Stimulated activated naive CD8-positive, alpha-beta T cell treated with anti-CD3 and anti-CD28 coated beads, Interleukin-15, Interleukin-2, amounts not matched to agents 100 ng/mL and 50 ng/mL, for 24 hours (primary cell): ENCODE measurements around the gene HIC1.
A peak's percentile ranks its signal among the peaks of the same experiment; 100 is the strongest.

Experiments used
- H3K27ac Mint-ChIP-seq: one replicate; pipeline ENCODE4 v1.8.0; 2021; ENCODE audit warnings: mild to moderate bottlenecking, mixed read lengths
- H3K27me3 Mint-ChIP-seq: one replicate; pipeline ENCODE4 v1.8.0; 2021; ENCODE audit warnings: mixed read lengths
- H3K36me3 Mint-ChIP-seq: one replicate; pipeline ENCODE4 v1.8.0; 2021; ENCODE audit warnings: low read depth, mixed read lengths
- H3K4me1 Mint-ChIP-seq: one replicate; pipeline ENCODE4 v1.8.0; 2021; ENCODE audit warnings: low read depth, mixed read lengths
- H3K4me3 Mint-ChIP-seq: one replicate; pipeline ENCODE4 v1.8.0; 2021; ENCODE audit warnings: mild to moderate bottlenecking, mixed read lengths
- H3K9me3 Mint-ChIP-seq: one replicate; pipeline ENCODE4 v1.8.0; 2021; ENCODE audit warnings: mixed read lengths

Gene HIC1

GRCh38 chr17:2084766-2085647 is 30.1 kb downstream of the HIC1 start:
- no peaks in the 10 kb centered on the region for H3K27me3 Mint-ChIP-seq
- peaks cover 51% of the 10 kb centered on the region for H3K4me1 Mint-ChIP-seq
- H3K36me3 Mint-ChIP-seq = peaks cover 46% of the 10 kb centered on the region
- no peaks in the 10 kb centered on the region for H3K9me3 Mint-ChIP-seq
- no peak overlapping the region for H3K4me3 Mint-ChIP-seq
- no peak overlapping the region for H3K27ac Mint-ChIP-seq

DNA sequence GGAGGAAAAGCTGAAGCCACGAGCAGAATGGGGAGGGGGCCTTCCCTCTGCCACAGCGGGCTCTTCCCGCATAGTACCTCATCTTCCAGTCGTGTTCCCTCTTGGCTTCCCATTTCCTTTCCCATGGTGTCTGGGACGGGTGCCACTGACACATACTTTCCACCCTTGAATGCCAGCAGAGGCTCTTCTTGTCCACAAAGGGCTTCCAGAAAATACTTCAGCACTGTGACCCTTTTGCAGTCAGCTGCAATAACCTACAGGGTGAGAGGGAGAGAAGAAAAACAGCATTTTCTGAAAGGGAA is 30.7 kb downstream of the HIC1 start:
- H3K36me3 Mint-ChIP-seq = peaks cover 42% of the 10 kb centered on the region
- H3K4me1 Mint-ChIP-seq = peaks cover 57% of the 10 kb centered on the region
- no peak overlapping the region for H3K27ac Mint-ChIP-seq
- H3K9me3 Mint-ChIP-seq = no peaks in the 10 kb centered on the region
- H3K4me3 Mint-ChIP-seq = no peak overlapping the region
- no peaks in the 10 kb centered on the region for H3K27me3 Mint-ChIP-seq

DNA sequence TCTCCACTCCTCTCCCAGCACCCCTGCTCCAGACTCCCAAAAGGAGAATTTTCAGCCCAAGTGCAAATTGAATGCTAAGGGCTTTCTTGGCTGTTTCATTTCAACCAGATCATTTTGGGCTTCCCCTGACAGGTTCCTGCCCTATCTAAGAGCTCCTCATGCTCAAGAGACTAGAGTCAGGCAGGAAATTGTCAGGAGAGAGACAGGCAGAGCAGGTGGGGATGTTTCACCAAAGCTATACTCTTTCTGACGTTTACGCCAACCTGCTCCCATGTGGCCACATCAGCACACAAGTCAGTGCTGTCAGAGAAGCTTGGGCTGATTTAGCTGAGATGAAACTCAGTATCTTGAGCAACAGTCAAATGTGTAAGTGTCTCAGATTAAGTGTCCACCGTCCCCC is 31.4 kb downstream of the HIC1 start:
- Mint-ChIP-seq H3K4me3 (no peak overlapping the region), H3K27me3 (no peaks in the 10 kb centered on the region), H3K9me3 (no peaks in the 10 kb centered on the region), H3K4me1 (peaks cover 64% of the 10 kb centered on the region), H3K27ac (no peak overlapping the region), H3K36me3 (peaks cover 42% of the 10 kb centered on the region)

- Mint-ChIP-seq H3K27me3 (no peaks in the 10 kb centered on the region), H3K36me3 (peaks cover 40% of the 10 kb centered on the region), H3K4me1 (peaks cover 65% of the 10 kb centered on the region), H3K4me3 (peak overlapping the region; percentile 71), H3K27ac (peak overlapping the region; percentile 82), H3K9me3 (no peaks in the 10 kb centered on the region)
Measured at GRCh38 chr17:2087597-2088211, 32.8 kb downstream of the HIC1 start.

DNA sequence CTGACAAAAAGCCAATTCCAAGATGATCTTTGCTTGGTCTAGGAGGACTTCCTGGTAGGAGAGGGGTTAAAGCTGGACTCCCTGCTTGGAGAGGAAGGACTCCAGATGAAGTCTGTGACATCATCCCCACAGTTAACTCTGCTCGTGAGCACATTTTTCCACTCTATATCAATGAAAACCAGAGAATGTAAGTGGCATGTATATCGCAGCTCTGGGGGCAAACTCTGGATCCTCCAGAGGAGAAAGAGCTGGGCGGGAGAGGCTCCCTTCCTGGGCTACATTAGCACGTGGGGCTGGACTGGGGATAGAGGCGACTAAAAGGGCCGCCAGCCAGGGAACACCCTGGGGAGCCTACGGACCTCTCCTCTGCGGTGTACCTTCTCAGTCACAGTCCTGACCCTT is 34.1 kb downstream of the HIC1 start:
- Mint-ChIP-seq H3K36me3 (peaks cover 32% of the 10 kb centered on the region), H3K9me3 (no peaks in the 10 kb centered on the region), H3K27ac (peak overlapping the region; percentile 92), H3K4me1 (peaks cover 65% of the 10 kb centered on the region), H3K27me3 (no peaks in the 10 kb centered on the region), H3K4me3 (peak overlapping the region; percentile 83)

DNA sequence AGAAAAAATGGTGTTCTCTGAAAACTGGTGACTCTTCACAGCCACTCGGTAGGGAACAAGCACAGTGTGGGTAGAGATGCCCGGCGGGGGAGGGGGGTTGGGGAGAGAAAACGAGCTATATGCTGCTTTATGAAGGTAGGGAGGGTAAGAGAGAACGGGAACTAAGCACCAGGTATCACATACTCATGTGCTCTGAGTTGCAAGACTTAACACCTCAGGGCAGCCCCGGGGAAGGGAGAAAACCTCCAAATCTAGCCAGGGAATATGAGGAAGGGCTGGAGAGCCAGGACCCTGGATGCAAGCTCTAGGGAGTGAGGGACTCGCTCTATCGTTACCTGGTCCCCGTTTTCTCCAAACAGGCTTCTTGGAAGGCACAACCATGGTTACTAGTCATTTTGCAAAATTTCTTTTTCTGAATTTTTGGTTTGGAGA is 35.3 kb downstream of the HIC1 start:
- Mint-ChIP-seq H3K9me3 (no peaks in the 10 kb centered on the region), H3K27ac (peak overlapping the region; percentile 92), H3K27me3 (no peaks in the 10 kb centered on the region), H3K36me3 (peaks cover 23% of the 10 kb centered on the region), H3K4me3 (peak overlapping the region; percentile 83), H3K4me1 (peaks cover 65% of the 10 kb centered on the region)

DNA sequence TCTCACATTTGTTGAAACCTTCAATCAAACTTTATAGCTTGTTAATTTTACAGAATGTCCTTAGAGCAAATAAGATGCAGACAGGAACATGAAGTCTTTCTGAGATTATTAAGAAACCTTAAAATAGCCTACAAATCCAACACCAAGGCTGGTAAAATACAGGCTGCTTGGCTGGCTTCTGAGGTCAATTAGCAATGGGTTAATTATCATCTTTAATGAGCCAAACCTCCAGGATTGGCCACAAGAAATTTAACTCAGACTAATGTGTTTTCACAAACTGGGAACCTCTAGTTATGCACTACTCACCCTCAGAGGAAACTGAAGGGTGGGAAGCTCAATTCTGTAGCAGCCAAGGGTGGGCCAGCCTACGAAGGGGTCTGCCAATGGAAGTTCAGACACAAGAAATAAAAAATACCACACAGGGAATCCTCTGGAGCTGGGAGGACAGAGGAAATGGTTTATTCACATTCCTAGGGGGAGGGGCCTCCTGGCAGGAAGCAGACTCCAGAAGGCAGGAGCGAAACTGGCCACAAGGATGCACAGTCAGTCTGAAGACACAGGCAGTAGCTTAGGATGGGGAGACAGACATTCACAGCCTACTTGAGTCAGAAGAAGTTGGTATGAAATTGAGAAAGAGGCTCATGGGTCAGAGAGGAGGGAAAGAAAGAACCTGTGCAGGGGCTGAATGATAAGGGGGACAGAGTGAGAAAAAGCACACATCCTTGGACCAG is 36.1 kb downstream of the HIC1 start:
- H3K4me1 Mint-ChIP-seq = peaks cover 61% of the 10 kb centered on the region
- no peak overlapping the region for H3K27ac Mint-ChIP-seq
- H3K36me3 Mint-ChIP-seq = peaks cover 17% of the 10 kb centered on the region
- no peaks in the 10 kb centered on the region for H3K9me3 Mint-ChIP-seq
- H3K27me3 Mint-ChIP-seq = no peaks in the 10 kb centered on the region
- no peak overlapping the region for H3K4me3 Mint-ChIP-seq

DNA sequence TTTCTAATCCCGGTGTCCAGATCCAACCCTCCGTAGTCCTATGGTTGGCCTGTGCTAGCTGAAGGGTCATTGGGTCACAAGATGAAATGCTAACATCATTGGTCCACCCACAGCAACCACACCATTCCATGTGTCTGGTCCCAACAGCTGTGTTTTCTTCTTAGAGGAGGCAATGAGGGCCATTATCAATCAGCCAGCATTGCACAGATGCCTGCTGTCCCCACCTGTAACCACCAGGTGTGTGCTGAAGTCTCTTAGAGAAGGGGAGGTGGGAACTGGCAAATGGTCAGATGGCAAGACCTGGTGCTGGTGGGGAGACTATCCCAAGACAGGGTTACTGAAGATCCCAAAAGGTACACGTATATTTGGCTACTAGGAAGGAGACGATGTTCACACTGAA is 37.4 kb downstream of the HIC1 start:
- Mint-ChIP-seq H3K27ac (no peak overlapping the region), H3K4me1 (peaks cover 48% of the 10 kb centered on the region), H3K9me3 (no peaks in the 10 kb centered on the region), H3K36me3 (peaks cover 17% of the 10 kb centered on the region), H3K4me3 (no peak overlapping the region), H3K27me3 (no peaks in the 10 kb centered on the region)

GRCh38 chr17:2093349-2093748 is 38.4 kb downstream of the HIC1 start:
- peak overlapping the region; percentile 26 for H3K27ac Mint-ChIP-seq
- H3K4me1 Mint-ChIP-seq = peaks cover 37% of the 10 kb centered on the region
- H3K9me3 Mint-ChIP-seq = no peaks in the 10 kb centered on the region
- no peak overlapping the region for H3K4me3 Mint-ChIP-seq
- peaks cover 12% of the 10 kb centered on the region for H3K36me3 Mint-ChIP-seq
- no peaks in the 10 kb centered on the region for H3K27me3 Mint-ChIP-seq

- no peaks in the 10 kb centered on the region for H3K9me3 Mint-ChIP-seq
- peaks cover 20% of the 10 kb centered on the region for H3K4me1 Mint-ChIP-seq
- H3K36me3 Mint-ChIP-seq = peaks cover 10% of the 10 kb centered on the region
- H3K4me3 Mint-ChIP-seq = no peak overlapping the region
- H3K27ac Mint-ChIP-seq = no peak overlapping the region
- H3K27me3 Mint-ChIP-seq = no peaks in the 10 kb centered on the region
Measured at GRCh38 chr17:2094891-2095535, 40.1 kb downstream of the HIC1 start.

- H3K27me3 Mint-ChIP-seq = no peaks in the 10 kb centered on the region
- H3K27ac Mint-ChIP-seq = no peak overlapping the region
- peaks cover 10% of the 10 kb centered on the region for H3K36me3 Mint-ChIP-seq
Measured at GRCh38 chr17:2095536-2095910, 40.6 kb downstream of the HIC1 start.

GRCh38 chr17:2101448-2102257 is 46.8 kb downstream of the HIC1 start:
- no peaks in the 10 kb centered on the region for H3K27me3 Mint-ChIP-seq
- no peak overlapping the region for H3K27ac Mint-ChIP-seq
- peaks cover 14% of the 10 kb centered on the region for H3K36me3 Mint-ChIP-seq
- H3K4me1 Mint-ChIP-seq = peaks cover 16% of the 10 kb centered on the region
- H3K4me3 Mint-ChIP-seq = no peak overlapping the region
- H3K9me3 Mint-ChIP-seq = no peaks in the 10 kb centered on the region

More at GRCh38 chr17:2095536-2095910, 40.6 kb downstream of the HIC1 start:
- H3K4me3 Mint-ChIP-seq = no peak overlapping the region
- peaks cover 15% of the 10 kb centered on the region for H3K4me1 Mint-ChIP-seq
- no peaks in the 10 kb centered on the region for H3K9me3 Mint-ChIP-seq

DNA sequence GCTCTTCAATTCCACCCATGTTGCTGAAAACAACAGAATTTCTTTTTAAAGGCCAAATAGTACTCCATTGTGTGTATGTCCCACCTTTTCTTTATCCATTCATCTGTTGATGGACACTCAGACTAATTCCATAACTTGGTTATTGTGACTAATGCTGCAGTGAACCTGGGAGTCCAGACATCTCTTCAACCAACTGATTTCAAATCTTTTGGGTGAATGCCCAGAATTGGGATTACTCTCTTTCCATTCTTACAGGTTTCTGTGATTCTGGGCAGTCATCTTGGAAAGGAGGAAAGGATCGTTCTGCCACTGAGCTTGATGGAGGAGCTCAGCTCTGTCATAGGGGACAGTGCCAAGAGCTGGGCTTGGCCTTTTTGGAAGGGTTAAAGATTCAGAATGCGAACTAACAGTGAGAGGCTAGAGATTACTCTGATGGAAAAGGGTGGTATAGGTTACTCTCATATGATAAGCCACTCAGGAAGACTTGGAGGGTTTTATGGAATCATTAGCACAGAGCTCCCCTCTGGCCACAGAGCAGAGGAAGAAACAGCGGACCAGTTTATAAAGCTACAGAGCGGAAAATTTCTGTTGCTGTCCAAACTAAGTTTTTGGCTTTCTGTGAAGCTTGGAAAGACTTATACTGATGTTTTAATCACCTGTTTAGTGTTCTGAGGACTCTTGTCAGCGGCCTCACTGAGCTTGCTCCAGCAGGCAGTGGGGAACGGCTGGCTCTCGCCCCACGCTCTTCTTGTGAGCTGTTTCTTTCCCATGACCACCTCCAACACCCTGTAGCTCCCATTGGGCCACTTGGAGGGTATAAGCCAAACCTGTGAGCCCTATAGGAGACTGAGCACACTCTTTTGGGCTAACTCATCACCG is 48.3 kb downstream of the HIC1 start:
- Mint-ChIP-seq H3K9me3 (no peaks in the 10 kb centered on the region), H3K4me3 (no peak overlapping the region), H3K4me1 (peaks cover 16% of the 10 kb centered on the region), H3K27ac (no peak overlapping the region), H3K36me3 (peaks cover 13% of the 10 kb centered on the region), H3K27me3 (no peaks in the 10 kb centered on the region)
